Suprapubic skin (tissue), 4 donors: ENCODE measurements around the gene AMN. TPM values are rescaled to one million over a fixed set of nuclear protein-coding genes. Genes with fewer than 3 reads are reported as not detected.

Experiments used
- DNase-seq, 2 donors: peaks; one replicate each; pipeline ENCODE4 v3.0.0-alpha.2; 2019; ENCODE audit warnings: low spot score in 2 of 2
- H3K27ac ChIP-seq: fragments of 200-600 bp; sonication (generic); one replicate; pipeline ENCODE4 v1.5.1; 2019
- H3K27me3 ChIP-seq: fragments of 200-600 bp; sonication (generic); one replicate; pipeline ENCODE4 v1.5.1; 2019
- H3K36me3 ChIP-seq: fragments of 200-600 bp; sonication (generic); one replicate; pipeline ENCODE4 v1.5.1; 2019
- H3K4me1 ChIP-seq: fragments of 200-600 bp; sonication (generic); one replicate; pipeline ENCODE4 v1.5.1; 2019
- H3K4me3 ChIP-seq: fragments of 200-600 bp; sonication (generic); one replicate; pipeline ENCODE4 v1.5.1; 2019; ENCODE audit warnings: mild to moderate bottlenecking
- H3K9me3 ChIP-seq: fragments of 200-600 bp; sonication (generic); one replicate; pipeline ENCODE4 v1.5.1; 2019
- EP300 ChIP-seq: sonication (generic); formaldehyde crosslinking; IDR thresholded peaks from one replicate; pipeline ENCODE4 v1.6.1; 2017; ENCODE audit warnings: antibody characterized with exemption
- POLR2A ChIP-seq, 2 donors: fragments of 450-650 bp; IDR thresholded peaks; one replicate each; pipeline ENCODE4 v1.6.1; 2017; ENCODE audit warnings: antibody characterized with exemption in 2 of 2, mild to moderate bottlenecking in 2 of 2, moderate library complexity in 2 of 2
- POLR2AphosphoS5 ChIP-seq, 3 donors: sonication (generic); formaldehyde crosslinking; IDR thresholded peaks; one replicate each; pipeline ENCODE4 v1.6.1; 2017; ENCODE audit warnings: antibody characterized with exemption in 3 of 3
- WGBS: methylation state at CpG from one replicate; pipeline ENCODE4 v1.1.5; 2018; 5-methylcytosine and 5-hydroxymethylcytosine counted together
- total RNA-seq, 4 donors: library from RNA; depleted of rRNA; stranded (reverse); fragments of >200 nt; gene quantifications; one replicate each; pipeline ENCODE4 v1.1.0, GENCODE V29; 2016
- TF ChIP-seq, protein P1 (sequence below), 2 donors: fragments of 200-600 bp in 1 of 2; fragments of 450-650 bp in 1 of 2; sonication (generic) in 1 of 2; IDR thresholded peaks; one replicate each; pipeline ENCODE4 v1.5.1; 2016 to 2019; ENCODE audit warnings: antibody characterized with exemption in 2 of 2, mild to moderate bottlenecking in 1 of 2, moderate library complexity in 1 of 2

Gene AMN
- total RNA-seq, 4 donors from 2014 or later, result 10.6 to 11.8 (median 11.1) TPM

GRCh38 chr14:102910442-102910841 is 12.0 kb upstream of the AMN start:
- Histone ChIP-seq H3K27ac (no peak overlapping the region), H3K27me3 (no peaks in the 10 kb centered on the region), H3K36me3 (peaks cover 24% of the 10 kb centered on the region), H3K4me1 (no peaks in the 10 kb centered on the region), H3K9me3 (no peaks in the 10 kb centered on the region), H3K4me3 (no peak overlapping the region)
- 95% methylated on average over 6 of the region's 21 CpGs for WGBS
- TF ChIP-seq POLR2A (IDR thresholded peaks at IDR 0.05) (no peak), POLR2AphosphoS5 (IDR thresholded peaks at IDR 0.05) (no peak), EP300 (no peak)
- TF ChIP-seq, protein P1, sequence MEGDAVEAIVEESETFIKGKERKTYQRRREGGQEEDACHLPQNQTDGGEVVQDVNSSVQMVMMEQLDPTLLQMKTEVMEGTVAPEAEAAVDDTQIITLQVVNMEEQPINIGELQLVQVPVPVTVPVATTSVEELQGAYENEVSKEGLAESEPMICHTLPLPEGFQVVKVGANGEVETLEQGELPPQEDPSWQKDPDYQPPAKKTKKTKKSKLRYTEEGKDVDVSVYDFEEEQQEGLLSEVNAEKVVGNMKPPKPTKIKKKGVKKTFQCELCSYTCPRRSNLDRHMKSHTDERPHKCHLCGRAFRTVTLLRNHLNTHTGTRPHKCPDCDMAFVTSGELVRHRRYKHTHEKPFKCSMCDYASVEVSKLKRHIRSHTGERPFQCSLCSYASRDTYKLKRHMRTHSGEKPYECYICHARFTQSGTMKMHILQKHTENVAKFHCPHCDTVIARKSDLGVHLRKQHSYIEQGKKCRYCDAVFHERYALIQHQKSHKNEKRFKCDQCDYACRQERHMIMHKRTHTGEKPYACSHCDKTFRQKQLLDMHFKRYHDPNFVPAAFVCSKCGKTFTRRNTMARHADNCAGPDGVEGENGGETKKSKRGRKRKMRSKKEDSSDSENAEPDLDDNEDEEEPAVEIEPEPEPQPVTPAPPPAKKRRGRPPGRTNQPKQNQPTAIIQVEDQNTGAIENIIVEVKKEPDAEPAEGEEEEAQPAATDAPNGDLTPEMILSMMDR (IDR thresholded peaks at IDR 0.05), result no peak
- DNase-seq, result peak in 1 of 2 donors; percentile 70

DNA sequence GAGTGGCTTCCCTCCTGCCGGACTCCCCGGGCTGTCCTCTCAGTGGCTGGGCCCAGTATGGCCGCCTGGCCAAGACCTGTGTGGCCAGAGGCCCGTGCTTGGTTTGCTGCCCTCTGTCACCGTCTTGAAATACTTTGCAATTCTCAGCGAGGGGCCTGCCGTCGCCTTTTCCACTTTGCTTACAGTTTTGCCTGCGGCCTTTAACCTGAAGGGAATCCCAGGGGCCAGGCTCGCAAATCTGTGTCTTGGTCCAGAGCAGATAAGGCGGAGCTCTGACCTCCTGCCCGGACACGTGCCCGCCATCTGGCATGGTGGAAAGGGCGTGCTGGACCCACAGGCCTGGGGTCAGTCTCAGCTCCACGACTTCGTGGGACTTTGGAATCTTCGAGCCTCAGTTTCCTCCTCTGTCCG is 10.9 kb upstream of the AMN start:
- H3K36me3 ChIP-seq, result peaks cover 18% of the 10 kb centered on the region
- H3K27ac ChIP-seq, result no peak overlapping the region
- no peaks in the 10 kb centered on the region for H3K27me3 ChIP-seq
- H3K4me1 ChIP-seq, result no peaks in the 10 kb centered on the region
- 82% methylated on average over 19 of the region's 19 CpGs for WGBS
- DNase-seq, result peak in 1 of 2 donors; percentile 59
- H3K4me3 ChIP-seq, result no peak overlapping the region
- H3K9me3 ChIP-seq, result no peaks in the 10 kb centered on the region
- TF ChIP-seq, protein P1 (IDR thresholded peaks at IDR 0.05), result no peak
- TF ChIP-seq POLR2A (IDR thresholded peaks at IDR 0.05) (no peak), EP300 (no peak), POLR2AphosphoS5 (IDR thresholded peaks at IDR 0.05) (no peak)

- 94% methylated on average over 11 of the region's 21 CpGs for WGBS
- H3K9me3 ChIP-seq, result no peaks in the 10 kb centered on the region
- TF ChIP-seq POLR2AphosphoS5 (IDR thresholded peaks at IDR 0.05) (no peak), POLR2A (IDR thresholded peaks at IDR 0.05) (no peak), EP300 (no peak)
- TF ChIP-seq, protein P1 (IDR thresholded peaks at IDR 0.05), result no peak
- H3K4me1 ChIP-seq, result no peaks in the 10 kb centered on the region
- H3K27ac ChIP-seq, result no peak overlapping the region
- H3K27me3 ChIP-seq, result no peaks in the 10 kb centered on the region
- peaks cover 13% of the 10 kb centered on the region for H3K36me3 ChIP-seq
- DNase-seq, result no peak
- H3K4me3 ChIP-seq, result no peak overlapping the region
Observed at GRCh38 chr14:102911991-102912761, 10.3 kb upstream of the AMN start.

DNA sequence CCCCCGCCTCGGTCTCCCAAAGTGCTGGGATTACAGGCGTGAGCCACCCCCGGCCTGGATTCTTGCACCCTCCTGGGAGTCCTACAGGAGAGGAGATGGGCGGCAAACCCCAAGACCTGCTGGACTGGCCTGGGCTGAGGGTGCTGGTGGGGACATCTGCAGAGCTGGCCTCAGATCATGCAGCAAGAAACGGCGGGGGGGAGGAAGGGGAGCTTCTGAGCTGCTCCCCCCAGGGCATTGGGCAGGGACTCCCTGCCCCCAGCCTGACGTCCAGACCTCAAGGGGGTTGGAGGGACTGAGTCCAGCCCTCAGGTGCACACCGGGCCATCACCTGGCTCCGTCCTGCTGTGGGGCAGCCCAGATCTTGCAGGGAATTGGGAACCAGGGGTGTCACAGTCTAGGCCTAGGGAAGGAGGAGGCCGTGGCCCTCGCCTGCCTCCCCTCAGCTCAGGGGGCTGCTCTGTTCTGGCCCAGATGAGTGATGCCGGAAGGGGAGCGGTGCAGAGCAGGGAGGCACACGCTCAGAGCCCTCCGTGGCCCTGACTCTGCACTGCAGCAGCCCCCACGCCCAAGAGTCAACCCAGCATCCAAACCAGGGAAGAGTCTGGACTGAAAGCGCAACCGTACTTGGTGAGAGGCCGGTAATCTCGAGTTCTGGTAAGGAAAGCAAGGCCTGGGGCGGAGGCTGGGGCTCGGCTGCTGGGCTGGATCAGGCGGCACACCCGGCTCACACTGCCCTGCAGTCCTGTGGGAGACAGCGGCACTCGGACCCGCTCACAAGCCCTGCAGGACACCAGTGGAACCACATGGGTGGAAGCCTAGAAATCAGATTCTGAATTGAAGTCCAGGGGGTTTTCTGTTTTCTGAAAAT is 8.9 kb upstream of the AMN start:
- H3K4me3 ChIP-seq, result no peak overlapping the region
- no peak for TF ChIP-seq EP300
- TF ChIP-seq, protein P1 (IDR thresholded peaks at IDR 0.05), result no peak
- TF ChIP-seq POLR2AphosphoS5 (IDR thresholded peaks at IDR 0.05), result no peak
- no peak for TF ChIP-seq POLR2A (IDR thresholded peaks at IDR 0.05)
- H3K27ac ChIP-seq, result no peak overlapping the region
- 88% methylated on average over 21 of the region's 28 CpGs for WGBS
- no peaks in the 10 kb centered on the region for H3K4me1 ChIP-seq
- H3K36me3 ChIP-seq, result peaks cover 8% of the 10 kb centered on the region
- peak in 1 of 2 donors; percentile 71 for DNase-seq
- no peaks in the 10 kb centered on the region for H3K27me3 ChIP-seq
- no peaks in the 10 kb centered on the region for H3K9me3 ChIP-seq
